AG09319 (cell line): ENCODE measurements around the gene ACTN3.
"Not testable (repeated sequence)": the region's sequence is repeated elsewhere in the genome, so short reads cannot be mapped to it uniquely, and the experiment has no call there.

Experiments used
- DNase-seq: peaks from one replicate; pipeline ENCODE4 v3.0.0-alpha.2; 2010; ENCODE audit warnings: low read depth; ENCODE audit errors: extremely low read depth
- CTCF ChIP-seq: IDR thresholded peaks from 2 replicates; pipeline ENCODE4 v1.5.1; 2011; ENCODE audit warnings: low read depth, mild to moderate bottlenecking, inconsistent platforms, low read length, moderate library complexity

Gene ACTN3

GRCh38 chr11:66604155-66604554 is 57.5 kb downstream of the ACTN3 start:
- no peak for TF ChIP-seq CTCF
- DNase-seq: no peak

GRCh38 chr11:66606608-66607007 is 59.9 kb downstream of the ACTN3 start:
- not testable (repeated sequence) for DNase-seq

GRCh38 chr11:66607126-66607834 is 60.6 kb downstream of the ACTN3 start:
- no peak for TF ChIP-seq CTCF
- peak; percentile 69 for DNase-seq

- TF ChIP-seq CTCF: no peak
- no peak for DNase-seq
These were observed 63.3 kb downstream of the ACTN3 start for GRCh38 chr11:66609721-66610617.

- TF ChIP-seq CTCF: no peak
- DNase-seq: no peak
These were observed 65.8 kb downstream of the ACTN3 start for GRCh38 chr11:66612458-66612857.
